ENCODE data around the gene MYO7A.

Gene MYO7A

GRCh38 chr11:77146261-77147035 is 18.4 kb downstream of the MYO7A start:
- no peak for DNase-seq (ENCODE audit: low read depth)

DNA sequence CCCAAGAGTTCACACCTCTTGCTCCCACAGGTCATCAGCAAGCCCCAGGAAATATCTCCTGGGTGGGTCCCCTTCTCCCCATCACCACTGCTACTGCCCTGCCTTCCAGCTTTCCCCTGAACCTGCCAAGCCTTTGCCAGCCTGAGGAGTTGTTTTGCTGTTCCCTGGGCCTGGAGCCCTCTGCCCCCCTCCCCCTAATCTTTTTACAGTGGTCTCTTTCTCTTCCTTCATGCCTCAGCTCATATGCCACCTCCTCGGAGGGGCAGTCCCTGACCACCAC is 18.9 kb downstream of the MYO7A start:
- no peak for DNase-seq (ENCODE audit: low read depth)

DNA sequence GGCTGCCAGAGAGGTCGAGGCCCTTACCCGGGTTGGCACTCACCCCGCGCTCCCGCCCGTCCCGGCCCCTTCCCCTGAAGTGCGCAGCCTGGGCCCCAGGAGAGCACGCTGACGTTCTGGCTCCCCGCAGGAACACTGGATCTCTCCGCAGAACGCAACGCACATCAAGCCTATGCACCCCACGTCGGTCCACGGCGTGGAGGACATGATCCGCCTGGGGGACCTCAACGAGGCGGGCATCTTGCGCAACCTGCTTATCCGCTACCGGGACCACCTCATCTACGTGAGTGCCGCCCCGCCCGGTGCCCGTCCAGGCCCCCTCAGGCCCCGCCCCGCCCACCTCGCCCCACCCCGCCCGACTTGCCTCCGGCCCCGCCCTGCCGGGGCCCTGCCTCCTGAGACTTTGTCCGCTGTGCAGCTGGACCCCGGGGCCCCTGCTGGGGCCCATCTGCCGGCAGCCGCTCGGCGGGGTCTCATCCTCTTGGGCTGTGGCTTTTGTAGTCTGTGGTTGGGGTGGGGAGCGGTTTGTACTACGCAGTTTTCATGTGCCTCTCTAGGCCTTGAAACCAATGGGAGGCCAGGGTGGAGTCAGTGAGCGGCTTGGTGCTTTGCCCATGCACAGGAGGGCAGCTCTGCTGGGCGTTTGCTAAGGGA is 19.7 kb downstream of the MYO7A start:
- peak; percentile 12 for DNase-seq (ENCODE audit: low read depth)

GRCh38 chr11:77148963-77149715 is 21.1 kb downstream of the MYO7A start:
- DNase-seq (ENCODE audit: low read depth) = no peak

- no peak for DNase-seq (ENCODE audit: low read depth)
Observed at GRCh38 chr11:77149716-77150392, 21.8 kb downstream of the MYO7A start.

- no peak for DNase-seq (ENCODE audit: low read depth)
Observed at GRCh38 chr11:77150836-77151235, 22.8 kb downstream of the MYO7A start.

DNA sequence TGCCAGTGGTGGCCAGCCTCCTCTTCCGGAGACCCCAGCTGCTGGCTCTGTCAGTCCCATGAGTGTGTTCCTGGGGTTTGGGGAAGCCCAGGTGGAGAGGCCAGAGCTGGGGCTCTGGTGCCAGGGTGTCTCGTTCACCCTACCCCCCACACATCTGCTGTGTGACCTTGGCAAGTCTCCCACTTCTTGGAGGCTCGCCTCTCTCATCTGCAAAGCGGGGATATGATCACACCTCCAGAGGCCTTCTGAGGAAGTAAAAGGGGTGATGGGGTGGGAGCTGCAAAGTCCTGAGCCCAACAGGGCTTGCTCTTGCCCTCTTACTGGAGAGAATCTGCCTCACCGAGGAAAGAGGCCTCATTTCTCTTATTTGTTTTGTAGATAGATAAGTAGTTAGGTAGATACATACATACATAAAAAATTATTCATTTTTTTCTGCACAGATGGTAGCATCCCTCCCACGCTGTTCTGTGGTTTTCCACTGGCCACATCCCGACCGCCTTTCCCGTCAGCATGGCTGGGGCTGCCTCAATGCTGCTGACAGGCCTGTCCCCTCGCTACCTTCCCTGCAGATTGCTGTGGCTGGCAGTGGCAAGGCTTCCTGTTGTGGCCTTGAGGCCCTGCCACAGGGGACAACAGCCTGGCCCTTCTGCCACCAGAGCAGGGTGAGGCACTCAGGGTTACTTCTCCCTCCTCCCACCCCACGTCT is 23.9 kb downstream of the MYO7A start:
- peak; percentile 24 for DNase-seq (ENCODE audit: low read depth)

GRCh38 chr11:77152846-77153245 is 24.8 kb downstream of the MYO7A start:
- no peak for DNase-seq (ENCODE audit: low read depth)

DNA sequence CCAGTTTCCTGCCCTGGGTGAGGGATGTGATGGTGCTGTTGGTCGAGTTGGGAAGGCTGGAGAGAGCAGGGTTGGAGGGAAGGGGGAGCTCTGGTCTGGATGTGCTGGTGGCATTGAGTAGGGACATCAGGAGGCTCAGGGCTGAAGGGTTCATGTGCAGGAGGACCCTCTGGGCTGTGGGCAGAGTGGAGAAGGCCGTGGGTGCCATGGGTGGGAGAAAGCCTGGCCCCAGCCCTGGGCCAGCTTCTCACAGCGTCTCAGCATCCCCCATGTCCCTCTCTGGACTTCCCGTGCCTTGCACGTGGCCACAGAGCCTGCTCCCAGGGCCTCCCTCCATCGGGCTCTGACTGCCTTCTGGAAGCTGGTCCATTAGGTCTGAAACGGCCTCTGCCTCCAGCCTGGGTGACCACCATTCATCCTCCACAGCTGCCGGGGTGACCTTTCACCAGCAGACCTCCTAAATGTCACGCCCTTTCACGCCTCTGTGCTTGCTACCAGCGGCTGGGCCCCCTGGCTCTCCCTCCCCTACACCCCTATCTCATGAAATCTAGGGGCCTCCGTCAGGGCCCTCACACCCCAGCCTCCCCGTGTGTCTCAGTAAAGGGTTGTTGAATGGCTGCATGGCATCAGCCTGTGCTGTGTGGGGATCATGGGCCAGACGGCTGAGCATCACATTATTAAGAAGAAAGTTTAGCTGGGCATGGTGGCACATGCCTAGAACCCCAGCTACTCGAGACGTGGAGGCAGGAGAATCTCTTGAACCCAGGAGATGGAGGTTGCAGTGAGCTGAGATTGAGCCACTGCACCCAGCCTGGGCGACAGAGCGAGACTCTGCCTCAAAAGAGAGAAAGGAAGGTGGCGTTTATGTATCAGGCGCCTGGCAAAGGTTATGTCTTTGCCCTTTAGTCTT is 25.5 kb downstream of the MYO7A start:
- DNase-seq (ENCODE audit: low read depth) = no peak

- DNase-seq (ENCODE audit: low read depth) = no peak
Observed at GRCh38 chr11:77154381-77155081, 26.5 kb downstream of the MYO7A start.

- DNase-seq (ENCODE audit: low read depth) = no peak
Observed at GRCh38 chr11:77155082-77155475, 27.0 kb downstream of the MYO7A start.

- no peak for DNase-seq (ENCODE audit: low read depth)
Observed at GRCh38 chr11:77155556-77156130, 27.6 kb downstream of the MYO7A start.

GRCh38 chr11:77156396-77157195 is 28.6 kb downstream of the MYO7A start:
- DNase-seq (ENCODE audit: low read depth) = no peak

DNA sequence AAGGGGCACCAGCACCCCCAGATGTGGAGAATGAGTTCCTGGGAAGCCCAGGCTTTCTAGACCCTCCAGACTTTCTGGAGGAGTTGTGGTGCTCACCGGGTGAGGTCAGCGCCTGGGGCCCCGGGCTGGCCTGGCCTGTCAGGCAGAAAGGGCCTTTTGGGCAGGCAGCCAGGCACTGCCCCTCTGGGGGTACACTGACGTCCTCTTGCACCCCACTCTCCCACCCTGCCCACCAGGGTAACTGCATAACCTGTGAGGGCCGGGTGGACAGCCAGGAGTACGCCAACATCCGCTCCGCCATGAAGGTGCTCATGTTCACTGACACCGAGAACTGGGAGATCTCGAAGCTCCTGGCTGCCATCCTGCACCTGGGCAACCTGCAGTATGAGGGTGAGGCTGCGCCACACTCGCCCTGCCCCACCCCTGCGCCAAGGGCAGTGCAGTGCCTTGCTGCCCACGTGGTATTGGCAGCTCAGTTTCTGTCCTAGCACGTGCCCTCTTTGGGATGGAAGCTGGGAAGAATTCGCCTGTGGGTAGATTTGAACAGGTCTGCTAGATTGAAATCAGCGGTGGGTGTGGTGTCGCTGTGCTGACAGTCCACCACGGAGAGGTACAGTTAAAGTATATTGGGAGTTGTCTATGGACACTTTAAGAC is 30.1 kb downstream of the MYO7A start:
- no peak for DNase-seq (ENCODE audit: low read depth)

GRCh38 chr11:77159219-77159936 is 31.3 kb downstream of the MYO7A start:
- no peak for DNase-seq (ENCODE audit: low read depth)

- DNase-seq (ENCODE audit: low read depth) = no peak
Observed at GRCh38 chr11:77159937-77160495, 32.0 kb downstream of the MYO7A start.

- no peak for DNase-seq (ENCODE audit: low read depth)
Observed at GRCh38 chr11:77163271-77163670, 35.2 kb downstream of the MYO7A start.

- DNase-seq (ENCODE audit: low read depth) = no peak
Observed at GRCh38 chr11:77165066-77165465, 37.0 kb downstream of the MYO7A start.

Measured in stimulated activated CD8-positive, alpha-beta memory T cell treated with anti-CD3 and anti-CD28 coated beads, Interleukin-12 subunit alpha, Interleukin-12 subunit beta, amount 100 ng/mL, for 4 hours (primary cell).